Measurements from ENCODE around the gene SELENOT. TPM values are rescaled to one million over a fixed set of nuclear protein-coding genes. Genes with fewer than 3 reads are reported as not detected.
"Not testable (repeated sequence)": the region's sequence is repeated elsewhere in the genome, so short reads cannot be mapped to it uniquely, and the experiment has no call there.

Gene SELENOT
- total RNA-seq, 1 experiment from 2014 or later: 48.3 TPM

DNA sequence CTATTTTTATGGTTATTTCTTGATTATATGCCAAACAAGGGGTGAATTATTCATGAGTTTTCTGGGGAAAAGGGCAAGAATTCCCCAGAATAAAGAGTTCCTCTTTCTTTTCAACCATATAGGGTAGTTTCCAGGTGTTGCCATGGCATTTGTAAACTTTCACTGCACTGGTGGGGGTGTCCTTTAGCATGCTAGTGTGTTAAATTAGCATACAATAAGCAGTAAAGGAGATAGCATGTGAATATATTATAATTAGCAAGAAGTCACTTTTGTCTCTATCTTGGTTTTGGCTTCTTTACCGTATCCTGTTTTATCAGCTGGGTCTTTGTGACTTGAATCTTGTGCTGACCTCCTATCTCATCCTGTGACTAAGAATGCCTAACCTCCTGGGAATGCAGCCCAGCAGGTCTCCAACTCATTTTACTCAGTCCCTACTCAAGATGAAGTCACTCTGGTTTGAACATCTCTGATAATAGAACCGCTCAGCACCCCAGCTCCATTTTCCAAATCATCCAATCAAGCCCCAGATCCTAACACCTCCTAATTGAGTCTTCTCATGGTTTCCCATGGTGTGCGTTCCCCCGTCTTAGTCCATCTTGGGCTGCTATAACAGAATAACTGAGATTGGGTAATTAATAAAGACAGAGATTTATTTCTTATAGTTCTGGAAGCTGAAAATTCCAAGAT is 3.4 kb upstream of the SELENOT start:
- DNase-seq (ENCODE audit: low spot score) (peak; percentile 16), ATAC-seq (peak; percentile 7; the same call in 1 of the 2 replicates)
- TF ChIP-seq TCF7 (CRISPR knock-in tag; IDR thresholded peaks at IDR 0.05; ENCODE audit: low read depth): no peak
- TF ChIP-seq FOXP1 (CRISPR knock-in tag; IDR thresholded peaks at IDR 0.05; ENCODE audit: borderline replicate concordance): no peak
- TF ChIP-seq JAZF1 (CRISPR knock-in tag; IDR thresholded peaks at IDR 0.05): no peak
- peak; percentile 91; the same call in 1 of the 2 replicates for TF ChIP-seq ZNF396 (CRISPR knock-in tag; IDR thresholded peaks at IDR 0.05; ENCODE audit: borderline replicate concordance)
- no peak for TF ChIP-seq ESRRA (CRISPR knock-in tag; IDR thresholded peaks at IDR 0.05; ENCODE audit: borderline replicate concordance)
- no peak for TF ChIP-seq ZNF671 (CRISPR knock-in tag; IDR thresholded peaks at IDR 0.05)
- no peak for TF ChIP-seq ZNF121 (CRISPR knock-in tag; IDR thresholded peaks at IDR 0.05)
- TF ChIP-seq HMGA2 (CRISPR knock-in tag; IDR thresholded peaks at IDR 0.05): no peak
- peaks cover 52% of the 10 kb centered on the region for H3K4me1 Mint-ChIP-seq
- H3K36me3 Mint-ChIP-seq: no peaks in the 10 kb centered on the region
- POLR2A ChIA-PET: no interaction called here
- no peaks in the 10 kb centered on the region for H3K9me3 Mint-ChIP-seq
- H3K4me3 Mint-ChIP-seq: peak overlapping the region; percentile 13
- no peaks in the 10 kb centered on the region for H3K27me3 Mint-ChIP-seq (ENCODE audit: low read depth)
- CTCF ChIA-PET: no interaction called here
- H3K27ac Mint-ChIP-seq: peak overlapping the region; percentile 92

GRCh38 chr3:150600647-150601530 is 2.2 kb upstream of the SELENOT start:
- POLR2A ChIA-PET: not testable (repeated sequence)

GRCh38 chr3:150602426-150603152 is 532 bp upstream of the SELENOT start:
- H3K4me3 Mint-ChIP-seq: peak overlapping the region; percentile 92
- ATAC-seq (peak; percentile 4), DNase-seq (ENCODE audit: low spot score) (no peak)
- H3K27me3 Mint-ChIP-seq (ENCODE audit: low read depth): no peaks in the 10 kb centered on the region
- peak overlapping the region; percentile 92 for H3K27ac Mint-ChIP-seq
- peaks cover 11% of the 10 kb centered on the region for H3K36me3 Mint-ChIP-seq
- peaks cover 77% of the 10 kb centered on the region for H3K4me1 Mint-ChIP-seq
- TF ChIP-seq GABPB1 (CRISPR knock-in tag; IDR thresholded peaks at IDR 0.05) (0 out of 2 replicates have a peak, but pooled peaks have one; percentile 33), HMGXB4 (CRISPR knock-in tag; IDR thresholded peaks at IDR 0.05) (no peak), AR (CRISPR knock-in tag; IDR thresholded peaks at IDR 0.05) (peak; percentile 51; the same call in 1 of the 2 replicates)
- ChIA-PET CTCF (interaction anchor here (1.0 kb wide), 1 partner anchor 107 kb away, joined by 3 read pairs; no protein-coding TSS in a partner anchor), POLR2A (interaction anchor here (0.6 to 2.7 kb wide), 7 partner anchors 9 to 633 kb away, joined by 3 to 11 read pairs (median 4); partner anchors contain the start of genes EIF2A, ERICH6, PFN2 and SERP1)
- no peaks in the 10 kb centered on the region for H3K9me3 Mint-ChIP-seq

More at GRCh38 chr3:150600647-150601530, 2.2 kb upstream of the SELENOT start:
- H3K9me3 Mint-ChIP-seq; H3K36me3 Mint-ChIP-seq; H3K27me3 Mint-ChIP-seq (ENCODE audit: low read depth); ATAC-seq; CTCF ChIA-PET; DNase-seq (ENCODE audit: low spot score): not testable (repeated sequence)
- Mint-ChIP-seq H3K4me3 (0 out of 2 replicates have a peak overlapping the region, but pooled peaks have one; percentile 2), H3K27ac (peak overlapping the region; percentile 84), H3K4me1 (peaks cover 61% of the 10 kb centered on the region)
